GM18519 (cell line): Measurements from ENCODE around the gene GYS1.

Experiments used
- ATAC-seq: cut with Tn5 transposase; IDR thresholded peaks from one replicate; pipeline ENCODE4 v1.9.1; 2021; ENCODE audit warnings: mild to moderate bottlenecking, moderate library complexity; ENCODE audit not compliant: unreplicated experiment, low FRiP score

GYS1 gene

GRCh38 chr19:48918801-48919247, 74.3 kb downstream of the GYS1 start:
- no peak for ATAC-seq
